Activated CD8-positive, alpha-beta memory T cell treated with anti-CD3 and anti-CD28 coated beads, Interleukin-2, amount 50 U/mL, for 1 hour (primary cell): ENCODE results near the gene PTCHD1.

ENCODE experiments used
- DNase-seq: peaks from one replicate; pipeline ENCODE4 v3.0.0-alpha.2; 2020; ENCODE audit errors: extremely low read depth

Gene PTCHD1

GRCh38 chrX:23398570-23398969 lies 63.9 kb downstream of the PTCHD1 start:
- DNase-seq = no peak

- DNase-seq = no peak
These were observed 69.2 kb downstream of the PTCHD1 start for GRCh38 chrX:23403849-23404248.

- DNase-seq = no peak
These were observed 88.3 kb downstream of the PTCHD1 start for GRCh38 chrX:23422912-23423311.

GRCh38 chrX:23434356-23434884 lies 99.8 kb downstream of the PTCHD1 start:
- no peak for DNase-seq

GRCh38 chrX:23435108-23435507 lies 100.5 kb downstream of the PTCHD1 start:
- no peak for DNase-seq

GRCh38 chrX:23435575-23435974 lies 100.9 kb downstream of the PTCHD1 start:
- DNase-seq = no peak

- no peak for DNase-seq
These were observed 102.2 kb downstream of the PTCHD1 start for GRCh38 chrX:23436875-23437274.

GRCh38 chrX:23451266-23451665 lies 116.6 kb downstream of the PTCHD1 start:
- no peak for DNase-seq
